ENCODE measurements around the gene BZW2.

Gene BZW2

GRCh38 chr7:16645593-16646471 is at the start of gene BZW2, which contains the start of gene ANKMY2:
TSS of gene BZW2 (plus strand) at chr7:16646181. CDS start at chr7:16665444, 19,263 bp downstream.
TSS of gene ANKMY2 (minus strand) at chr7:16645754. CDS start at chr7:16645573, 181 bp downstream.
- DNase-seq (ENCODE audit: low spot score), result peak; percentile 93

GRCh38 chr7:16598015-16598414 is 48.0 kb upstream of the BZW2 start:
- DNase-seq (ENCODE audit: low spot score), result no peak

DNA sequence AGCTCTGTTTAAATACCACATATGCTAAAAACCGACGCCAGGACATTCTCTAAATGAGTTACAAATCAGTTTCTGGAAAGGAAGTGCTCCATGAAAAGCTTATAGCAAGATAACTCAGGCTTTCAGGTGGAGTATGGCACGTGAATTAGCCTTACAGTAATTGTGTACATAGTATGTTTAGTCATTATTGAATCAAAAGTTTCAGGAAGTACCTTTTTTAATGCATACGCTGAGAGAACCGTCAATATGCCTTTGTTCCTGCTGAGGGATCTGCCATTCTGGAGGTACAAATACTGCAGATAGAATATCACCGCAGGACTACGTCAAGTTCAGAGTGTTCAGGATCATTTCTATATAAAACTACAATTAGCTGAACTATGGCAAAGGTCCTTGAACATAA is 46.1 kb upstream of the BZW2 start:
- no peak for DNase-seq (ENCODE audit: low spot score)

DNA sequence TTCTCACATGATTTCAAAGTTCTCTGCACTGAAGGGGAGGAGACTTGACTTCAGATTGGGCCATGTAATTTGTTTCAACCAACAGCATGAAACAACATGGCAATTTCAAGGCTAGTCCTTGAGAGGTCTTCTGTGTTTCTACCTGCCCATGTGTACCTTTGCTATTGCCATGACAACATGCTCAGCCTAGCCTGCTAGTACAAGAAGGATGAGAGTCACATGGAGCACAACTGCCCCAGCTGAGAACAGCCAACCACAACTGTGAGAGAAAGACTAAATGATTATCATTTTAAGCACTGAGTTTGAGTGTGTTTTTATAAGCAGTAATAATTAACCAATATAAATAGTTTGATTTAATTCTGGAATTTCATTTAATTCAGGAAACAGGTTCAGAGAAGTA is 42.3 kb upstream of the BZW2 start:
- DNase-seq (ENCODE audit: low spot score), result no peak

DNA sequence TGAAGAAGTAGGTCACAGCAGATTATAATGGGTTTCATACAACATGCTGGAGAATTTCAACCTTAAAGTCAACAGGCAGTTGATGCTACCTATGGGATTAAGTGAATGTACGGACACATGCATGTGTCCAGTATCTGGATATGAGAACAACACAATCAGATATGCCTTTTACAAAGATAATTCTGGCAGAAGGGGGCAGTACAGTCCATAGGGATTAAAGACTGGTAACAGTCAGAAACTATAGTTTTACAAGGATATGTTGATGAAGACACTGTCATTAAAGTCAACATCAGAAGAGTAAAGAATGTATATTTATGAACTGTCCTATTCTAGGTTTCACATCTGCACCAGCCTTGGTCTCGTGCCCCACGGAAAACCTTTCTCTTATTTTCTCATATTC is 41.9 kb upstream of the BZW2 start:
- DNase-seq (ENCODE audit: low spot score), result peak; percentile 2

DNA sequence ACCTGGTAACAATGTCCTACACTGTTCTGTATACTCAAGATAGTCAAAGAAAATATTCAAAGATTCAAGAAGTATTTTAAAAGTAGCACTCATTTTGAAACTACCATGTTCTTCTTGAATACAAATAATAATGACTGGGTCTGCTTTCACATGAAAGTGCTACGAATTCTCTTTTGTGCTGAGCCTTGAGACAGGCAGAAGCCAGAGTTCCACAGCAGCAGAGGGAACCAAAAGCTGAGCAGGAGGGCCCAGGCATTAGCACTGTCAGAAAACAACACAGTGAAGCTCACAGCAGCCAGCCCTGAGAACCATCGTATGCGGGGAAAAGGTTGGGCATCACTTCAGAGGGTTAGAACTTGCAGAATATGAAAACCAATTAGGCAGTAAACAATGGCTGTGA is 39.3 kb upstream of the BZW2 start:
- no peak for DNase-seq (ENCODE audit: low spot score)

DNA sequence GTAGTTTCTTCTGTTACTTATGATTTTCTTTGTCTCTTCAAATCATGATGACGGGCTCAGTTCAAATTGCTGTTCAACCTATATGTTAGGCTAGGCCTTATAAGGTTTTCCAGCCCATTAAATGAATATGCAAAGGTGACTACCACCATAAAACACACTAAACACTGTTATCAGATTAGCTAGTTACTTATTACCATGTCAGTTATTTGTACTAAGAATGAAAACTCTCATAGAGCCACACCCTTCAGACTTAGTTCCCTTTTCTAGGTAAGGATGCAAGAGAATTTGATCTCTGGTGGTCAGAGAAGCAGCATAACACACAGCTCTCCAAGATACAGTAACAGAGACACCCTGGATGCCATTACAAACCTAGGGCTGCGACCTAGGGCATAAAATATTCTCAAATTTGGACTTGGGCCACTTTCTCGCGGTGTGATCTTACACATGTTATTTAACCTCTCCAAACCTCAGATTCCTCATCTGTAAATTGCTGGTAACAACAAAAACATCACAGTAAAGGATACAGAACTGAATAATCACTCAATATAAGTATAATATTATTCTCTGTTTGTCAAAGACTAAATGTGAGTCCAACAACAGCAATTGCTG is 36.0 kb upstream of the BZW2 start:
- DNase-seq (ENCODE audit: low spot score), result no peak

DNA sequence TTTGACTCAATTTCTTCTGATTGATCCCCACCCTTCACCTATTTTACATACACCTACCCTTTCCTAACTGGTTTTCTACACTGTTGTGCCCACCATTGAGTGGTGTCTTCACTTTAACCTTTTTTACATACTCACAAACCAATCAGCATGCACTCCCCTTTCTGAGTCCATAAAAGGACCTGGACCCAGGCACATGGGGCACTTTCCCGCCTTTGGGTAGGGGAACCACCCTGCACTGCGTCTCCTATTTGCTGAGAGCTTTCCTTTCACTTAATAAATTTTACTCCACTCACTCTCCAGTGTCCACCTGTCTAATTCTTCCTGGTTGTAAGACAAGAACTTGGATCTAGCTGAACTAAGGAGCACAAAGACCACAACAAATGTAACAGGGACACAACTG is 34.3 kb upstream of the BZW2 start:
- DNase-seq (ENCODE audit: low spot score), result no peak

DNA sequence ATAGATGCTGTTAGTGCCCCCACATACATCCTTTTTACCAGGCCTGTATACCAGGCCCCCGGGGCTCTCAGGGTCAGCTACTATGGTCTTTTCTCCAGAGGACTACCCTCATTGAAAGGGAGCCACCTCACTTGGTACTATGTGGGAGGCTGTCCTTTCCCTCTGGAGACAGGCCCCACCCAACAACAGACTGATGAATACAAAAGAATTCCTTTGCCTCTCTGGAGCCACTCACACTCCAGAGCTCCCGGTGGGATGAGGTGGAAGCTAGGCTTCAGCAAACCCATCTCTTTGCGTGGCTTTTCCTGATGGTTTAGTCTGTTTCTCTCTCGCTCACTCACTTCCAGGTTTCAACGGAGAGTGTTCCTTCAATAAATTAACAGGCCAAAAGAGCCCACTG is 30.8 kb upstream of the BZW2 start:
- no peak for DNase-seq (ENCODE audit: low spot score)

GRCh38 chr7:16616122-16616521 is 29.9 kb upstream of the BZW2 start:
- no peak for DNase-seq (ENCODE audit: low spot score)

- DNase-seq (ENCODE audit: low spot score), result no peak
Observed at GRCh38 chr7:16616542-16616941, 29.4 kb upstream of the BZW2 start.

DNA sequence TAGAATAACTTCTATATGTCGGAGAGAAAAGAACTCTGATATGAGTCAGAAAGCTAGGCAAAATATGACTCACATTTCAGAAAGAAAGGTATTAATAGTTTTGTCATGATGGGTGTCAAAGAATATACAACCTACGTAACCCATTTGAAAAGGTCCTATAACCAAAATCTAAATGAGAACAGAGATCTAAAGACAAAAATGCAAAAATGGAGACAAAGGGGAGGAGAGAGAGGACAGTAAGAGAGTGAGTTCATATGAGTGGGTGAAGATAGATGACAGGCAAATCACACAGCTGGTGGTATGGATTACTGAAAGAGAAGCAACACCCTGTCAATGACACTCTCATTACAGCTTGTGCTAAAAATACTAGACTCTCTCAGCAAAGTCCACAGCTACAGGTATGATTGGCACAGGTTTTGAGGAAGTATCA is 26.0 kb upstream of the BZW2 start:
- DNase-seq (ENCODE audit: low spot score), result no peak

GRCh38 chr7:16626388-16626787 is 19.6 kb upstream of the BZW2 start:
- DNase-seq (ENCODE audit: low spot score), result no peak

GRCh38 chr7:16627236-16627635 is 18.7 kb upstream of the BZW2 start:
- no peak for DNase-seq (ENCODE audit: low spot score)

DNA sequence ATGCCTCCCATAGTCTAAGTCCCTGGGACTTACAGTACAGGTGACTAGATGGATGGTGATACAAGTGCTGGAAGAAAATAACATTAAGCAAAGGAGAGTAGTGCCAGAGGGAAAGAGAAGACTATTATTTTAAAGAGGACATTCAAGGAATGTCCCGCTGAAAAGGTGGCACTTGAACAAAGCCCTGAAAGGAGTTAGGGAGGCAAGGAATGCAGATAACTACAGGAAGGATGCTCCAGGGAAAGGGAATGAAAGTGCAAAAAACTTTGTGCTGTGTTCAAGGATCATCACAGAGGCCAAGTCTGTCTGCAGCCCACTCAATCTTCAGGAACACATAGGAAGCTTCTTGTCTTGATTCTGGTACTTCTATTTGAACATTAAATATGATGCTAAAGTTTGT is 15.3 kb upstream of the BZW2 start:
- DNase-seq (ENCODE audit: low spot score), result no peak

DNA sequence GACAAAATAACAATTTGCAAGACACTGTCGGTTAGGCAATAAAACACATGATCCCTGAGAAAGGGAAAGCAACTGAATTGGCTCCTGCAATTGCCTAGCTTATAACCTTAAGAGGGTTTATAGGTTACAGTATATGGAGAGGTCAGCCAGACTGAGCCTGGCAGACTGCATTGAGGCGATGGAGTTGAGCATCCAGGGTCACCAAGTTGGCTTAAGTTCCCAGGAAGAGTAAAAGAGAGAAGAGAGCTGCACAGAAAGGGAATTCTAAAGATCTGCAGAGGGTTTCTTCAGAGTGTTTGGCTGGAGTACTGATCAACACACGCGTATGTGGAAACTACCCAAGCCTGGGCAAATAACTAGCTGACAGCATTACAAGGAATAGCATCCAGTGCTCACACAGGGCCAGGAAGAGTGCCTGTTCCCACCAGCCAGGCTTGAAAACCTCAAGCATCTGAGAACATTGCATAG is 11.7 kb upstream of the BZW2 start:
- no peak for DNase-seq (ENCODE audit: low spot score)

- no peak for DNase-seq (ENCODE audit: low spot score)
Observed at GRCh38 chr7:16636555-16637101, 9.4 kb upstream of the BZW2 start.

DNA sequence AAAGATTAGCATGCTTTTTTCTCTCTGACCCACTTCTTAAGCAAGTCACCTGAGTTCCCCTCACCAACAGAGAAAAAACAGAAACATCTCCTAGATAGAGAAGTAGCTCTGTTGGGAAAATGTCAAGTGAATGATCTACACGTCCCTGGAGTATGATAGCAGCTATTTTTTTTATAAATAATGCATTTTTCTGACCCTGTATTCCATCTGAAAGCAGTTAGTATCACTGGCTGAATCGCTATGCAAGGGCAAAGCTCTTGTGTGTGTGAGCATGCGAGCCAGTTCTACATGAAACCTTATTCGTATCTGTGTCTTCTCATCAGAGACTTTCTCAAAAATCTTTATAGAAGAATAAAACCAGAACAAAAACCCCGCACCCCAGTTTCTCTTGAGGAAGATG is 8.6 kb upstream of the BZW2 start:
- no peak for DNase-seq (ENCODE audit: low spot score)

- DNase-seq (ENCODE audit: low spot score), result no peak
Observed at GRCh38 chr7:16638282-16639280, 7.4 kb upstream of the BZW2 start.

- DNase-seq (ENCODE audit: low spot score), result no peak
Observed at GRCh38 chr7:16644157-16644556, 1.8 kb upstream of the BZW2 start.

DNA sequence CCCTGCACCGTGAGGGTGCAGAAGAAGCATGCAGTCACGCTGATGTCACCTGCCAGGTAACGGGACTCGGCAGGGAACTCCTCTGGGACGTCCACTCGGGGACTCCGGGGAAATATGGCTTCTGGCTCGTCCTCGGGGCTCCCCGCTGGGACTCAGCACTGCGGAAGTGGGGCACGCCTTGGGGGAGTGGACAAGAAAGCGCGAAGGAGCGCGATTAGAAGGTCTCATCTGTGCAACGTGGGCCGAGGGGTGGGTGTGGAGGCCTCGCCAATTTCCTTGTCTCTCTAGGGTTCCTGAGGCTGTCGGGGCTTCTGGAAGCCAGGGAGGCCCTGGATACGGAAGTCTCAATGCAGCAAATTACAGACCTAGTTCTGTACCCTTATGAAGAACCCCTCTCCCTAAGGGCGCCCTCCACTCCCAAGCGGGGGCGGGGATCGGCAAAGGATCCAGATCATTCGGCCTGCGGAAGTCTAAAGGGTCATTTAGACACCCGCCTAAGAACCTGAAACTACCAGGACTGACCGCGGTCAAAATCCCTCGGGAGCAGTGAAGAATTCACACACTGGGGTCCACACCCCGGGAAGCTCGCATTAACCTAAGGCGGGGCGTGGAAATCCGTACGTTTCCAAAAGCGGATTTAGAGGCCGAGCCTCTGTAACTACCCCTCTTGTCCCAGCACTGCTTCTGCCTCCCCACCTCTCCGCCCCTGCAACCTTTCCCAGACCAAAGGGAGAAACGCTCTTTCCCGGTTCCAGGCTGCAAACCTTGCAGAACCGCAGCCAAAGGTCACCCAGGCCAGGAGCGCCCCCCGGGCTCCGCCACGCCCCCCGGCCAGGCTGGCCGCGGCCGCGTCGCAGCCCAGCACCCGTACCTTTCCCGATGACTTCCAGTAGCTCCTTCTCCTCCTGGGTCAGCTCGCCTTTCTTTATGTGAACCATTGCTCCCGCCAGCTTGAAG is 1.1 kb upstream of the BZW2 start:
- peak; percentile 7 for DNase-seq (ENCODE audit: low spot score)

All from kidney capillary endothelial cell (primary cell).